Gastrocnemius medialis (tissue), 4 donors: ENCODE results near the gene AIG1. TPM values are rescaled to one million over a fixed set of nuclear protein-coding genes. Genes with fewer than 3 reads are reported as not detected.

Experiments
- ATAC-seq, 2 donors: fragments of 150-250 bp; one replicate each; pipeline ENCODE4 v1.9.1; 2016
- DNase-seq, 2 donors: peaks; one replicate each; pipeline ENCODE4 v3.0.0-alpha.2; 2019
- H3K27ac ChIP-seq, 4 donors: fragments of 200-600 bp; sonication (generic); 1 replicate in 1 of 4; 2 replicates in 3 of 4; pipeline ENCODE4 v1.5.1; 2016 to 2018; ENCODE audit warnings: mild to moderate bottlenecking in 2 of 4, moderate library complexity in 1 of 4
- H3K27me3 ChIP-seq, 3 donors: fragments of 200-600 bp; sonication (generic) in 2 of 3; 1 replicate in 1 of 3; 2 replicates in 2 of 3; pipeline versions ENCODE4 v1.5.1 to v1.6.0; 2016 to 2019; ENCODE audit warnings: mild to moderate bottlenecking in 1 of 3, moderate library complexity in 1 of 3
- H3K36me3 ChIP-seq, 2 donors: fragments of 200-600 bp; sonication (generic) in 1 of 2; one replicate each; pipeline ENCODE4 v1.5.1; 2017 to 2018
- H3K4me1 ChIP-seq, 2 donors: fragments of 200-600 bp; sonication (generic) in 1 of 2; one replicate each; pipeline ENCODE4 v1.5.1; 2016 to 2017; ENCODE audit warnings: mild to moderate bottlenecking in 2 of 2
- H3K4me3 ChIP-seq, 4 donors: fragments of 200-600 bp; sonication (generic) in 3 of 4; 1 replicate in 1 of 4; 2 replicates in 3 of 4; pipeline ENCODE4 v1.5.1; 2016 to 2019; ENCODE audit warnings: mild to moderate bottlenecking in 2 of 4
- H3K9me3 ChIP-seq, 3 donors: fragments of 200-600 bp; sonication (generic) in 2 of 3; 1 replicate in 1 of 3; 2 replicates in 2 of 3; pipeline ENCODE4 v1.5.1; 2016 to 2019
- POLR2A ChIP-seq, 2 donors: fragments of 450-650 bp; IDR thresholded peaks; one replicate each; pipeline ENCODE4 v1.6.1; 2017; ENCODE audit warnings: antibody characterized with exemption in 2 of 2, mild to moderate bottlenecking in 2 of 2, moderate library complexity in 2 of 2
- in situ Hi-C, 4 donors: fragments of 200-750 bp; cut with MboI; loops; one replicate each; pipeline versions ENCODE4 v1.15.0 to v1.8.0; 2017; ENCODE audit warnings: low sequenced_read_pairs in 4 of 4
- intact Hi-C: fragments of 100-400 bp; cut with DNase I; formaldehyde crosslinking; loops from one replicate; pipeline ENCODE4 v1.15.1; 2023; ENCODE audit warnings: low total_unique reads
- total RNA-seq, 4 donors: library from RNA; depleted of rRNA; stranded (reverse); fragments of >200 nt; gene quantifications; one replicate each; pipeline versions ENCODE4 v1.1.0 to v1.2.3, GENCODE V29; 2016
- TF ChIP-seq, protein P1 (sequence below), 5 experiments: fragments of 450-650 bp in 3 of 5; fragments of 200-600 bp in 2 of 5; sonication (generic) in 2 of 5; IDR thresholded peaks in 4 of 5; conservative IDR thresholded peaks in 1 of 5; 1 replicate in 4 of 5; 2 replicates in 1 of 5; pipeline ENCODE4 v1.5.1; 2016 to 2019; ENCODE audit warnings: antibody characterized with exemption in 5 of 5, mild to moderate bottlenecking in 3 of 5, moderate library complexity in 3 of 5

The AIG1 gene
- total RNA-seq, 4 donors from 2014 or later: 5.3 to 10.3 (median 5.7) TPM

DNA sequence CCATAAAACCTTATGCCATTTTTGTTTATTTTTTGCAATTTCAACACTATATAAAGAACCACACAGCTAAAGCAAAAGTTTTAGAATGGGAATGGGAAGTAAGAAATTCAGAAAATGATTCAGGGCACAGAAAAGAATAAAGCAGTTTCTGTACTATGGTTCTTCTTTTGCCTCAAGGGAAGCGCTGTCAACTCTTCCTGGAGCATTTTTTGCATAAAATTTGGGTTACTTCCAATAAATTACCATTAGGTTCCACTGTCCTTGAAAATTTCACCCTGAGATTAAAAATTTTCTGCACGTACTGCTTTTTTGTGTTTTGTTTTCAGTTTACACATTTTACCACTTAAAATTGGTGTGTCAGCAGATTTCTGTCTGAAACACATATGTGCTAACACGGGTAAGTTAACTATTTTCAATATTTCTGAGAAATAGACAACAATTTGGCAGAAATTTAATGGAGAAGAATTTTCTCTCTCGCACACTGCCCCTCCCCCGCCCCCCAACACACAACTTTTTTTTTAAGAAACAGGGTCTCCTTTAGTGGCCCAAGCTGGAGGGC, 310.2 kb downstream of the AIG1 start:
- no peaks in the 10 kb centered on the region for H3K4me1 ChIP-seq
- TF ChIP-seq POLR2A (IDR thresholded peaks at IDR 0.05): no peak
- TF ChIP-seq, protein P1, sequence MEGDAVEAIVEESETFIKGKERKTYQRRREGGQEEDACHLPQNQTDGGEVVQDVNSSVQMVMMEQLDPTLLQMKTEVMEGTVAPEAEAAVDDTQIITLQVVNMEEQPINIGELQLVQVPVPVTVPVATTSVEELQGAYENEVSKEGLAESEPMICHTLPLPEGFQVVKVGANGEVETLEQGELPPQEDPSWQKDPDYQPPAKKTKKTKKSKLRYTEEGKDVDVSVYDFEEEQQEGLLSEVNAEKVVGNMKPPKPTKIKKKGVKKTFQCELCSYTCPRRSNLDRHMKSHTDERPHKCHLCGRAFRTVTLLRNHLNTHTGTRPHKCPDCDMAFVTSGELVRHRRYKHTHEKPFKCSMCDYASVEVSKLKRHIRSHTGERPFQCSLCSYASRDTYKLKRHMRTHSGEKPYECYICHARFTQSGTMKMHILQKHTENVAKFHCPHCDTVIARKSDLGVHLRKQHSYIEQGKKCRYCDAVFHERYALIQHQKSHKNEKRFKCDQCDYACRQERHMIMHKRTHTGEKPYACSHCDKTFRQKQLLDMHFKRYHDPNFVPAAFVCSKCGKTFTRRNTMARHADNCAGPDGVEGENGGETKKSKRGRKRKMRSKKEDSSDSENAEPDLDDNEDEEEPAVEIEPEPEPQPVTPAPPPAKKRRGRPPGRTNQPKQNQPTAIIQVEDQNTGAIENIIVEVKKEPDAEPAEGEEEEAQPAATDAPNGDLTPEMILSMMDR (IDR thresholded peaks at IDR 0.05 in 4 of 5, conservative IDR thresholded peaks at IDR 0.05 in 1 of 5): no peak
- no peak overlapping the region for H3K27ac ChIP-seq
- no peaks in the 10 kb centered on the region for H3K9me3 ChIP-seq
- intact Hi-C loops (no loop called here), in situ Hi-C loops (no loop called here)
- H3K4me3 ChIP-seq: no peak overlapping the region
- H3K36me3 ChIP-seq: no peaks in the 10 kb centered on the region
- DNase-seq (no peak), ATAC-seq (no peak)
- H3K27me3 ChIP-seq: no peaks in the 10 kb centered on the region

- intact Hi-C loops (no loop called here), in situ Hi-C loops (no loop called here)
- no peak overlapping the region for H3K4me3 ChIP-seq
- TF ChIP-seq, protein P1 (IDR thresholded peaks at IDR 0.05 in 4 of 5, conservative IDR thresholded peaks at IDR 0.05 in 1 of 5): no peak
- no peak for TF ChIP-seq POLR2A (IDR thresholded peaks at IDR 0.05)
- H3K36me3 ChIP-seq: no peaks in the 10 kb centered on the region
- ATAC-seq (no peak), DNase-seq (no peak)
- no peaks in the 10 kb centered on the region for H3K4me1 ChIP-seq
- H3K9me3 ChIP-seq: no peaks in the 10 kb centered on the region
- H3K27me3 ChIP-seq: no peaks in the 10 kb centered on the region
- no peak overlapping the region for H3K27ac ChIP-seq
Observed at GRCh38 chr6:143372199-143372882, 311.7 kb downstream of the AIG1 start.

- no peak for DNase-seq
- H3K27ac ChIP-seq: no peak overlapping the region
- no peak overlapping the region for H3K4me3 ChIP-seq
- H3K27me3 ChIP-seq: no peaks in the 10 kb centered on the region
- in situ Hi-C loops: no loop called here
- no peaks in the 10 kb centered on the region for H3K9me3 ChIP-seq
- H3K36me3 ChIP-seq: no peaks in the 10 kb centered on the region
- no peak for ATAC-seq
- intact Hi-C loops: no loop called here
- TF ChIP-seq, protein P1 (IDR thresholded peaks at IDR 0.05 in 4 of 5, conservative IDR thresholded peaks at IDR 0.05 in 1 of 5): no peak
- no peak for TF ChIP-seq POLR2A (IDR thresholded peaks at IDR 0.05)
- no peaks in the 10 kb centered on the region for H3K4me1 ChIP-seq
Observed at GRCh38 chr6:143374014-143374413, 313.3 kb downstream of the AIG1 start.

GRCh38 chr6:143375022-143375585, 314.4 kb downstream of the AIG1 start:
- no peak for ATAC-seq
- intact Hi-C loops: no loop called here
- TF ChIP-seq, protein P1 (IDR thresholded peaks at IDR 0.05 in 4 of 5, conservative IDR thresholded peaks at IDR 0.05 in 1 of 5): no peak
- TF ChIP-seq POLR2A (IDR thresholded peaks at IDR 0.05): no peak

More at GRCh38 chr6:143375022-143375585, 314.4 kb downstream of the AIG1 start:
- Histone ChIP-seq H3K27ac (no peak overlapping the region), H3K4me1 (no peaks in the 10 kb centered on the region), H3K9me3 (no peaks in the 10 kb centered on the region), H3K4me3 (no peak overlapping the region), H3K36me3 (no peaks in the 10 kb centered on the region), H3K27me3 (no peaks in the 10 kb centered on the region)
- in situ Hi-C loops: no loop called here
- no peak for DNase-seq
